Activated T-helper 2 cell treated with anti-CD3 and anti-CD28 coated beads, Interferon-gamma antibody, Interleukin-2, Interleukin-4, amounts not matched to agents 10 μg/mL and 5 μg/mL and 100 μg/mL, durations not matched to agents 14 hours and 24 hours and 36 hours (primary cell): ENCODE data around the gene APC2. TPM values are rescaled to one million over a fixed set of nuclear protein-coding genes. Genes with fewer than 3 reads are reported as not detected.
"Not testable (repeated sequence)": the region's sequence is repeated elsewhere in the genome, so short reads cannot be mapped to it uniquely, and the experiment has no call there.

Source experiments
- DNase-seq: peaks from one replicate; pipeline ENCODE4 v3.0.0; 2021; ENCODE audit warnings: low spot score
- H3K27ac Mint-ChIP-seq: one replicate; pipeline ENCODE4 v1.8.0; 2021; ENCODE audit warnings: mixed read lengths
- H3K27me3 Mint-ChIP-seq: one replicate; pipeline ENCODE4 v1.8.0; 2021; ENCODE audit warnings: low read depth, mixed read lengths
- H3K36me3 Mint-ChIP-seq: one replicate; pipeline ENCODE4 v1.8.0; 2021; ENCODE audit warnings: low read depth, mixed read lengths
- H3K4me1 Mint-ChIP-seq: one replicate; pipeline ENCODE4 v1.8.0; 2021; ENCODE audit warnings: low read depth, mixed read lengths
- H3K4me3 Mint-ChIP-seq: one replicate; pipeline ENCODE4 v1.8.0; 2021; ENCODE audit warnings: low read depth, mild to moderate bottlenecking, moderate library complexity, mixed read lengths
- H3K9me3 Mint-ChIP-seq: one replicate; pipeline ENCODE4 v1.8.0; 2021; ENCODE audit warnings: mixed read lengths
- intact Hi-C: fragments of 100-400 bp; cut with micrococcal nuclease; formaldehyde crosslinking; loops from one replicate; pipeline ENCODE4 v1.15.1; 2023
- total RNA-seq: library from RNA; stranded (reverse); gene quantifications from 2 replicates; pipeline ENCODE4 v1.2.3, GENCODE V29; 2022

Gene APC2
- total RNA-seq, 1 donor from 2014 or later, result 0.21 TPM

DNA sequence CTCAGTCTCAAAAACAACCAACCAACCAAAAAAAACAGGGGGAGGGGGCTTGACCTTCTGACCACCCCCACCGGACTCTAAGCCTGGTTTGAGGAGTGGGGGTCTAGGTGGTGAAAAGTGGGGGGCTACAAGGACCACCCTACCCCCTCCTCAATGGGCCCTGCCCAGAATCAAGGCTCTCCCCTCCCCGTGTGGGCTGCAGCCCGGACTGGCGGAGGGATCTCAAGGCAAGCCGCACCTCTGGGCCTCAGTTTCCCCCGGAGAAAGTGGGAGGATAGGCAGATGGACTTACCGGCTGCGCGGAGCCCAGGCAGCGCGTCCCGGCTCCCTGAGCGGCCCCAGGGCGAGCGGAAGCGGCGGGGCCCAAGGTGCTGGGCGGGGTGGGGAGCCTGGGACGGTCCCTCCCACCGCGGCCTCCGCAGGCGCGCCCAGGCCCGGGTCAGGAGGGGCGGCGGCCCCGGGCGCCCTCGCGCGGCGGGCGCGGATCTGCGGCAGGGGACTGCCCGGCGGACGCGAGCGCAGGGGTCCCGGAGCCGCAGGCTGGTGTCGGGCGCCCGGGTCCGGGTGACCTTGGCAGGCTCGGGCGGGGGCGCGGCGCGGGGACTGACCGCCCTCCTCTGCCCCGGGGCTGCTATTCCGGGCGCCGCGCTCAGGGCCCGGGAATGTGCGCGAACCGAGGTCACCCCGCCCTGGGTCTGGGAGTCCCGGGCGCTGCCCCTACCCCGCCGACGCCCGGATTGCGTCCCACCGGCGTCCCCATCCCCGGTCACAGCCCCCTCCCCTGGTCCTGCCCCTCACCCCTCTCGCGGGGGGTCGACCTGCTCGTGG is 63.0 kb downstream of the APC2 start, which contains the start of gene ADAMTSL5:
ADAMTSL5 (minus strand) TSS at position 349 of the 828 bp plus-strand sequence. CDS start 2,076 bp downstream, outside the sequence.
- intact Hi-C loops, result loop anchor here (5.0 to 10.0 kb wide), 3 partner anchors 41 to 238 kb away; partner anchors contain the start of gene FAM174C
- peaks cover 1% of the 10 kb centered on the region for H3K36me3 Mint-ChIP-seq
- no peaks in the 10 kb centered on the region for H3K9me3 Mint-ChIP-seq
- peak within 1 kb of the TSS; percentile 74 for H3K4me3 Mint-ChIP-seq
- peaks cover 9% of the 10 kb centered on the region for H3K4me1 Mint-ChIP-seq
- H3K27me3 Mint-ChIP-seq, result peaks cover 7% of the 10 kb centered on the region
- H3K27ac Mint-ChIP-seq, result no peak within 1 kb of the TSS
- peak; percentile 65 for DNase-seq

- Mint-ChIP-seq H3K4me1 (peaks cover 8% of the 10 kb centered on the region), H3K27me3 (peaks cover 7% of the 10 kb centered on the region), H3K27ac (no peak overlapping the region), H3K4me3 (peak overlapping the region; percentile 21), H3K9me3 (no peaks in the 10 kb centered on the region), H3K36me3 (no peaks in the 10 kb centered on the region)
- intact Hi-C loops, result loop anchor here (5.0 to 10.0 kb wide), 3 partner anchors 41 to 239 kb away; partner anchors contain the start of gene FAM174C
- DNase-seq, result peak; percentile 54
Observed at GRCh38 chr19:1513499-1514294, 63.8 kb downstream of the APC2 start.

DNA sequence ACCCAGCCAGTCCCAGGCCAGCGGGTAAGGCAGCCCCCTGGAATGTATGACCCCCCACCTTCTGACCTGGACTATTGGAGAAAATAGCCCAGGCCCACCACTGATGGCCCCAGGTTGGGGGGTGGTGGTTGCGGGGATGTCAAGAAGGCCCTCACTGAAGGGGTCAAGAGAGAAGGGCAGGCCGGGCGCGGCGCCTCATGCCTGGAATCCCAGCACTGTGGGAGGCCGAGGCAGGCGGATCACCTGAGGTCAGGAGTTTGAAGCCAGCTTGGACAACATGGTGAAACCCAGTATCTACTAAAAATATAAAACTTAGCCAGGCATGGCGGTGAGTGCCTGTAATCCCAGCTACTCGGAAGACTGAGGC is 64.4 kb downstream of the APC2 start:
- no peak overlapping the region for H3K4me3 Mint-ChIP-seq
- H3K27ac Mint-ChIP-seq, result no peak overlapping the region
- H3K36me3 Mint-ChIP-seq, result no peaks in the 10 kb centered on the region
- intact Hi-C loops, result loop anchor here (5.0 to 10.0 kb wide), 3 partner anchors 42 to 239 kb away; partner anchors contain the start of gene FAM174C
- DNase-seq, result no peak
- no peaks in the 10 kb centered on the region for H3K9me3 Mint-ChIP-seq
- H3K4me1 Mint-ChIP-seq, result peaks cover 8% of the 10 kb centered on the region
- H3K27me3 Mint-ChIP-seq, result peaks cover 7% of the 10 kb centered on the region

DNA sequence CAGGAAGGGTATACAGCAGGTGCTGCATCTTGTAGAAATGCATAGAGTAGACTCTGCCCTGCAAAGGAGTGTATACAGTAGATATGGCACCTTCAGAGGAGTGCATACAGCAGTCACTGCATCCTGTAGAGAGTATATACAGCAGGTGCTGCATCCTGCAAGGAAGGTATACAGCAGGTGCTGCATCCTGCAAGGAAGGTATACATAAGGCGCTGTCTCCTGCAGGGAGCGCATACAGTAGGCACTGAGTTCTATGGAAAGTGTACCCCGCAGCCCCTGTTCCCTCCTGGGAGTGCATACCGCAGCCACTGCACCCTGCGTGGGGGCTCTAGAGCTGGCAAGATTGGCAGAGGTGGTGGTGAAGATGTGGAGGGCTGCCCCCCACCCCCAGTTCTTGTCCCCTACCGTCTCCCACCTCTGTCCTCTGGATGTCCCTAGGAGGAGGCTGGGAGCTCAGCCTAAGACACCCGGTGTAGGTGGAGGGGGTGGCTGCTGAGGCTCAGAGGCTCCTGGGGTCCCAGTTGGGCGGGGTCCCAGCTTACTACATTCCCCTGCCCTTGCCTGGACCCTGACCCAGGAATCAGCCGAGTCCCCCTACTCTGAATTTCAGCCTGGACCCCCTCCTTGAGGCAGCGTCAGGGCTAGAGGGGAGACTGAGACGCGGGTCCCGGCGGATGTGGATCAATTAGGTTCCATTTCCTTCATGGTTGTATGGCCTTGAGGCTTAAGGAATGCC is 65.2 kb downstream of the APC2 start:
- intact Hi-C loops, result loop anchor here (5.0 to 10.0 kb wide), 3 partner anchors 43 to 240 kb away; partner anchors contain the start of gene FAM174C
- no peak overlapping the region for H3K27ac Mint-ChIP-seq
- peaks cover 5% of the 10 kb centered on the region for H3K4me1 Mint-ChIP-seq
- no peak for DNase-seq
- no peaks in the 10 kb centered on the region for H3K9me3 Mint-ChIP-seq
- H3K27me3 Mint-ChIP-seq, result peaks cover 4% of the 10 kb centered on the region
- H3K4me3 Mint-ChIP-seq, result no peak overlapping the region
- H3K36me3 Mint-ChIP-seq, result no peaks in the 10 kb centered on the region

GRCh38 chr19:1516395-1516753 is 66.5 kb downstream of the APC2 start:
- peaks cover 1% of the 10 kb centered on the region for H3K27me3 Mint-ChIP-seq
- no peaks in the 10 kb centered on the region for H3K36me3 Mint-ChIP-seq
- H3K9me3 Mint-ChIP-seq, result no peaks in the 10 kb centered on the region
- intact Hi-C loops, result loop anchor here (10.0 kb wide), 2 partner anchors 72 to 242 kb away; partner anchors contain the start of gene FAM174C
- H3K4me3 Mint-ChIP-seq, result no peak overlapping the region
- H3K4me1 Mint-ChIP-seq, result peaks cover 5% of the 10 kb centered on the region
- H3K27ac Mint-ChIP-seq, result no peak overlapping the region
- no peak for DNase-seq

GRCh38 chr19:1518471-1518870 is 68.5 kb downstream of the APC2 start:
- DNase-seq, result no peak
- H3K27ac Mint-ChIP-seq, result no peak overlapping the region

GRCh38 chr19:1519802-1520201 is 69.9 kb downstream of the APC2 start:
- not testable (repeated sequence) for H3K9me3 Mint-ChIP-seq, H3K27me3 Mint-ChIP-seq, H3K36me3 Mint-ChIP-seq, H3K27ac Mint-ChIP-seq, H3K4me1 Mint-ChIP-seq, H3K4me3 Mint-ChIP-seq, DNase-seq
- intact Hi-C loops, result loop anchor here (10.0 kb wide), 2 partner anchors 75 to 245 kb away; partner anchors contain the start of gene FAM174C

More at GRCh38 chr19:1518471-1518870, 68.5 kb downstream of the APC2 start:
- peaks cover 4% of the 10 kb centered on the region for H3K27me3 Mint-ChIP-seq
- no peaks in the 10 kb centered on the region for H3K36me3 Mint-ChIP-seq
- H3K9me3 Mint-ChIP-seq, result no peaks in the 10 kb centered on the region
- no peak overlapping the region for H3K4me3 Mint-ChIP-seq
- H3K4me1 Mint-ChIP-seq, result no peaks in the 10 kb centered on the region
- intact Hi-C loops, result loop anchor here (10.0 kb wide), 2 partner anchors 74 to 244 kb away; partner anchors contain the start of gene FAM174C

DNA sequence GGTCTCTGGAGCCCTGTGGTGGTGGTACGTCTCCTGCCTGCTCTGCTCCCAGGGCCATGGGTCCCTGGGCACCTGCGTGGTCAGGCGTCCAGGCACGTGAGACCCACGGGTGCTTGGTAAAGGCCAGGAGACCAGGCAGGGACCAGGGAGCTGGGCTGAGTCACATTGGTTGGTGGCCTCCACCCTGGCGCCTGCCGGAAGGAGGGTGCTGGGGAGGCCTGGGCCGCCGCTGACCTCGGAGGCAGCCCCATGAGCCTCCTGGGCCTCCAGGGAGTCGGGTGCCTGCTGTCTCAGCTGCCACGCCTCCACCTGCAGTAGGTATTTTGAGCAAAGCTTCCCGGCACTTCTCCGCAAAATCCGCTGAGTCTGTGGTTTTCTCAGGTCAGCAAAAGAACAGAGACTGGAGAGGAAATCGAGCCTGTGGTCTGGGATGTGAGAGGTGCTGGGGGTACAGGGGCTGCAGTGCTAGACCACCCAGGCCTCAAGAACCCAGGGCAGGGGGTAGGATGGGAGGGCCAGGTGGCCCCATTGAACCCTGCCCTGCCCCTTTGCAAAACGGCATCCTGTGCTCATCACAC is 70.4 kb downstream of the APC2 start:
- intact Hi-C loops, result no loop called here
- H3K9me3 Mint-ChIP-seq, result no peaks in the 10 kb centered on the region
- H3K4me3 Mint-ChIP-seq, result no peak overlapping the region
- DNase-seq, result no peak
- H3K4me1 Mint-ChIP-seq, result peaks cover 1% of the 10 kb centered on the region
- H3K27me3 Mint-ChIP-seq, result peaks cover 12% of the 10 kb centered on the region
- H3K36me3 Mint-ChIP-seq, result no peaks in the 10 kb centered on the region
- no peak overlapping the region for H3K27ac Mint-ChIP-seq

GRCh38 chr19:1521636-1522035 is 71.7 kb downstream of the APC2 start:
- intact Hi-C loops, result no loop called here
- Mint-ChIP-seq H3K27ac (no peak overlapping the region), H3K4me1 (peaks cover 1% of the 10 kb centered on the region), H3K27me3 (peaks cover 12% of the 10 kb centered on the region), H3K4me3 (no peak overlapping the region), H3K9me3 (no peaks in the 10 kb centered on the region), H3K36me3 (no peaks in the 10 kb centered on the region)
- DNase-seq, result no peak

DNA sequence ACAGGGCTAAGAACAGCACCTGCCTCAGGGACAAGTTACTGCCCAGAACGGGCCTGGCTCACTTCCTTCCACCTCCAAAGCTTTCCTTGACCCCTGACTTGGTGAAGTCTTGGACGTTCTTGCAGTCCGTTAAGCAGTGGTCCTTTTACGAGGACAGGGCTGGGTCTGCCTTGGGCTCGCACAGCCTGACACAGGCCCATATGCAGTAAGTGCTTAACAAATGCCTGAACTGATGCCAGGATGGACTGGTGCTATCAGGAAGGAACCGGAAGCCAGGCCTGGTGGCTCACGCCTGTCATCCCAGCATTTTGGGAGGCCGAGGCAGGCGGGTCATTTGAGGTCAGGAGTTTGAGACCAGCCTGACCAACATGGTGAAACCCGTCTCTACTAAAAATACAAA is 72.1 kb downstream of the APC2 start:
- Mint-ChIP-seq H3K36me3 (no peaks in the 10 kb centered on the region), H3K4me3 (no peak overlapping the region), H3K27ac (no peak overlapping the region), H3K9me3 (no peaks in the 10 kb centered on the region), H3K4me1 (peaks cover 1% of the 10 kb centered on the region), H3K27me3 (peaks cover 12% of the 10 kb centered on the region)
- intact Hi-C loops, result no loop called here
- DNase-seq, result no peak

DNA sequence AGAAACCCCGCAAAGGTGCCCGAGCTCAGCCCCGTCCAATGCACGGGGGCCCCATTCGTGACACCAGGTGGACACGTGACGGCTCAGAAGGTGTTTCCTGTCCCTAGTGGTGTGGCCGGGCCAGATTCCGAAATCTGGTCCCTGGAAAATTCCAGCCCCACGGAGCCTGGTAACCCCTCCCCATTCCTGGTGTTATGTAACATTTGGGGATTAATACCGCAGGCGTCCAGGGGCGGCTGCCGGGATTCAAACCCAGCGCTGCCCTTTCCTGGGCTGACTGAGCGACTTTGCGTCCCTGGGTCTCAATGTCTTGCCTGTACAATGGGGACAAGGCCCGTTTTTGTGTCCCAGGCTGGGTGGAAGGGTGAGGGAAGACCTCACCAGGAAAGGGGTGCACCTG is 72.9 kb downstream of the APC2 start:
- H3K4me3 Mint-ChIP-seq, result no peak overlapping the region
- H3K36me3 Mint-ChIP-seq, result no peaks in the 10 kb centered on the region
- intact Hi-C loops, result no loop called here
- no peaks in the 10 kb centered on the region for H3K9me3 Mint-ChIP-seq
- no peak for DNase-seq
- peaks cover 1% of the 10 kb centered on the region for H3K4me1 Mint-ChIP-seq
- H3K27ac Mint-ChIP-seq, result no peak overlapping the region
- H3K27me3 Mint-ChIP-seq, result peaks cover 12% of the 10 kb centered on the region
